ENCODE results near the gene IGF2BP2. TPM values are rescaled to one million over a fixed set of nuclear protein-coding genes. Genes with fewer than 3 reads are reported as not detected.
A peak's percentile ranks its signal among the peaks of the same experiment; 100 is the strongest.
"Not testable (repeated sequence)": the region's sequence is repeated elsewhere in the genome, so short reads cannot be mapped to it uniquely, and the experiment has no call there.

The IGF2BP2 gene
- total and polyA plus RNA-seq, 8 donors: 3.2 to 17.0 (median 6.6) TPM

GRCh38 chr3:185702262-185703225 lies 122.3 kb downstream of the IGF2BP2 start:
- Histone ChIP-seq H3K36me3 (no peaks in the 10 kb centered on the region), H3K27ac (peak overlapping the region; percentile 36 to 89 (median 76)), H3K4me3 (peak overlapping the region in 2 of 4 donors; percentile 1 to 27), H3K4me1 (peaks cover 3 to 13% (median 11%) of the 10 kb centered on the region in 3 donors), H3K9me3 (no peaks in the 10 kb centered on the region), H3K27me3 (no peaks in the 10 kb centered on the region)
- TF ChIP-seq, protein P1, sequence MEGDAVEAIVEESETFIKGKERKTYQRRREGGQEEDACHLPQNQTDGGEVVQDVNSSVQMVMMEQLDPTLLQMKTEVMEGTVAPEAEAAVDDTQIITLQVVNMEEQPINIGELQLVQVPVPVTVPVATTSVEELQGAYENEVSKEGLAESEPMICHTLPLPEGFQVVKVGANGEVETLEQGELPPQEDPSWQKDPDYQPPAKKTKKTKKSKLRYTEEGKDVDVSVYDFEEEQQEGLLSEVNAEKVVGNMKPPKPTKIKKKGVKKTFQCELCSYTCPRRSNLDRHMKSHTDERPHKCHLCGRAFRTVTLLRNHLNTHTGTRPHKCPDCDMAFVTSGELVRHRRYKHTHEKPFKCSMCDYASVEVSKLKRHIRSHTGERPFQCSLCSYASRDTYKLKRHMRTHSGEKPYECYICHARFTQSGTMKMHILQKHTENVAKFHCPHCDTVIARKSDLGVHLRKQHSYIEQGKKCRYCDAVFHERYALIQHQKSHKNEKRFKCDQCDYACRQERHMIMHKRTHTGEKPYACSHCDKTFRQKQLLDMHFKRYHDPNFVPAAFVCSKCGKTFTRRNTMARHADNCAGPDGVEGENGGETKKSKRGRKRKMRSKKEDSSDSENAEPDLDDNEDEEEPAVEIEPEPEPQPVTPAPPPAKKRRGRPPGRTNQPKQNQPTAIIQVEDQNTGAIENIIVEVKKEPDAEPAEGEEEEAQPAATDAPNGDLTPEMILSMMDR (IDR thresholded peaks at IDR 0.05): no peak
- intact Hi-C loops (cut with DNase I): no loop called here
- DNase-seq (peak in 5 of 6 donors; percentile 29 to 72 (median 50)), FAIRE-seq (no peak), ATAC-seq (peak; percentile 89 to 94 (median 92))
- WGBS, 2 donors: 18 to 19% methylated on average over 10 of the region's 10 CpGs

GRCh38 chr3:185701611-185702261 lies 123.1 kb downstream of the IGF2BP2 start:
- no peaks in the 10 kb centered on the region for H3K9me3 ChIP-seq
- peak overlapping the region in 2 of 4 donors; percentile 1 to 27 for H3K4me3 ChIP-seq
- DNase-seq (peak in 2 of 6 donors; percentile 21 to 35), ATAC-seq (peak; percentile 57 to 76 (median 68)), FAIRE-seq (no peak)
- H3K36me3 ChIP-seq: no peaks in the 10 kb centered on the region
- TF ChIP-seq, protein P1 (IDR thresholded peaks at IDR 0.05): no peak
- H3K27me3 ChIP-seq: no peaks in the 10 kb centered on the region
- intact Hi-C loops (cut with DNase I): no loop called here
- H3K27ac ChIP-seq: peak overlapping the region; percentile 36 to 89 (median 76)
- H3K4me1 ChIP-seq: peaks cover 3 to 13% (median 11%) of the 10 kb centered on the region in 3 donors
- WGBS, 2 donors: 24 to 31% methylated on average over 10 of the region's 10 CpGs

GRCh38 chr3:185699927-185700326 lies 124.9 kb downstream of the IGF2BP2 start:
- no peaks in the 10 kb centered on the region for H3K9me3 ChIP-seq
- TF ChIP-seq, protein P1 (IDR thresholded peaks at IDR 0.05): no peak
- no peaks in the 10 kb centered on the region for H3K36me3 ChIP-seq
- DNase-seq: no peak
- no peak for ATAC-seq
- no peaks in the 10 kb centered on the region for H3K27me3 ChIP-seq
- no peak overlapping the region for H3K27ac ChIP-seq
- 62 to 69% methylated on average over 2 of the region's 2 CpGs for WGBS, 2 donors
- H3K4me3 ChIP-seq: no peak overlapping the region
- intact Hi-C loops (cut with DNase I): no loop called here
- peaks cover 3 to 13% (median 11%) of the 10 kb centered on the region in 3 donors for H3K4me1 ChIP-seq
- no peak for FAIRE-seq

- H3K9me3 ChIP-seq; ATAC-seq; H3K36me3 ChIP-seq; FAIRE-seq; H3K4me3 ChIP-seq; intact Hi-C loops (cut with DNase I); H3K27me3 ChIP-seq; H3K27ac ChIP-seq; DNase-seq; H3K4me1 ChIP-seq: not testable (repeated sequence)
- 84 to 91% methylated on average over 7 of the region's 7 CpGs for WGBS, 2 donors
Observed at GRCh38 chr3:185697228-185697627, 127.6 kb downstream of the IGF2BP2 start.

DNA sequence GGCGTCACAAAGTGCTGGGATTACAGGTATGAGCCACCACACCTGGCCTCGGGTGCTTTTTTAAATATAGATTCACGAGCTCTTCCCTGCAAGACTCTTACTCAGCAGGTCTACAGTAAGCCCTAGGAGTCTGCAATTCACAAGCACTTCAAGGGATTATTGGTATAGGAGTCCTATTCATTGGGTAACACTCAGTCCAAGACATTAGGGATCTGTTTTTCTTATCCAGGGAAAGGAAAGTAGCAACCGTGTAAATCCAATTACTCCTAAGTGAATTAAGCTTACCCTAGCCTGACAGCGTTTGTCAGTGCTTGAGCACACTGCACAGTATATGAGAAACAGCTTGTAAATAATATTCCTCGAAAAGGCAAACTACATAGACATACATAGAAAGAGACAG lies 128.8 kb downstream of the IGF2BP2 start:
- ATAC-seq: no peak
- intact Hi-C loops (cut with DNase I): no loop called here
- Histone ChIP-seq H3K27me3 (no peaks in the 10 kb centered on the region), H3K9me3 (no peaks in the 10 kb centered on the region), H3K27ac (no peak overlapping the region), H3K36me3 (peaks cover 0 to 3% (median 0%) of the 10 kb centered on the region in 3 donors), H3K4me3 (no peak overlapping the region), H3K4me1 (no peaks in the 10 kb centered on the region)
- WGBS, 2 donors: 66 to 70% methylated on average over 6 of the region's 6 CpGs
- no peak for FAIRE-seq
- no peak for DNase-seq
- TF ChIP-seq, protein P1 (IDR thresholded peaks at IDR 0.05): no peak
